HG02610 (cell line): ENCODE results near the gene HMGN4.

Experiments
- ATAC-seq: cut with Tn5 transposase; IDR thresholded peaks from one replicate; pipeline ENCODE4 v1.9.1; 2021; ENCODE audit warnings: mild to moderate bottlenecking, moderate library complexity; ENCODE audit not compliant: unreplicated experiment

The HMGN4 gene

GRCh38 chr6:26576929-26577719 is 39.0 kb downstream of the HMGN4 start:
- no peak for ATAC-seq

GRCh38 chr6:26577720-26578072 is 39.5 kb downstream of the HMGN4 start:
- ATAC-seq: no peak

GRCh38 chr6:26578279-26578678 is 40.1 kb downstream of the HMGN4 start:
- ATAC-seq: no peak

- no peak for ATAC-seq
These were observed 40.6 kb downstream of the HMGN4 start for GRCh38 chr6:26578741-26579140.

DNA sequence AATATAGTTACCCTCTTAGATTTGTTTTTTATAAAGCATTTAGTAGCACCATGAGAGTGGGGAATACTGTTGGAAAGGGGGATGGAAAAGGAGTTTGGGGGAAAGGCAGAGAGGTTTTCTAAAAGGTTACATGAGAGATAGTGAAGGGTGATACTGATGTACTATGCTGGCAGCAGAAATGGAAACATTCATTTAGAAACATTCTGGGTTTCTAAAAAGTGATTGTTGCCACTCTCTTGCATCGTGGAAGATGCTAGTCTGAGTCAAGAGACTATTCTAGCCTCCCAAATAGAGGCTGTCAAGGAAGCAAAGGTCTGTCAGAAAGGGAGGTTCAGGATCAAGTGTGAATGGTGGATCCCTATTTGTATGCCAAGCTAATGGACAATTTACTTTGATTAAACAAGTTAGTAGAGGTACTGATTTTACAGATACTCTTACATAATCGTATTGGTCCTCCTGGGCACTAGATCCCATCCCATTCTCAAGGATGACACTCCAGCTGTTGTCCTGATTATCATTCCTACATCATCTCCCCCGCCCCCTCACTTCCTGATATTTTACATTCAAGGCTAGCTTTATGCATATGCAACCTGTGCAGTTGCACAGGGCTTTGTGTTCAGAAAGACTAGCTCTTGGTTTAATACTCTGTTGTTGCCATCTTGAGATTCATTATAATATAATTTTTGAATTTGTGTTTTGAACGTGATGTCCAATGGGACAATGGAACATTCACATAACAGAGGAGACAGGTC is 43.2 kb downstream of the HMGN4 start:
- ATAC-seq: no peak

DNA sequence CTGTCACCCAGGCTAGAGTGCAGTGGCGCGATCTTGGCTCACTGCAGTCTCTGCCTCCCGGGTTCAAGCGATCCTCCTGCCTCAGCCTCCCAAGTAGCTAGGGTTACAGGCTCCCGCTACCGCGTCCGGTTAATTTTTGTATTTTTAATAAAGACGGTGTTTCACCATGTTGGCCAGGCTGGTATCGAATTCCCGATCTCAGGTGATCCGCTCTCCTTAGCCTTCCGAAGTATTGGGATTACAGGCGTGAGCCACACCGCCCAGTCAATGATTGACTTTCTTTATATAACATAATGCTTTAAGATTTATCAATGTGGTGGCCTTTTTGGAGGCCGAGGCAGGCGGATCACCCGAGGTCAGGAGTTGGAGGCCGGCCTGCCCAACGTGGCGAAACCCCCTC is 50.8 kb downstream of the HMGN4 start:
- ATAC-seq: no peak

DNA sequence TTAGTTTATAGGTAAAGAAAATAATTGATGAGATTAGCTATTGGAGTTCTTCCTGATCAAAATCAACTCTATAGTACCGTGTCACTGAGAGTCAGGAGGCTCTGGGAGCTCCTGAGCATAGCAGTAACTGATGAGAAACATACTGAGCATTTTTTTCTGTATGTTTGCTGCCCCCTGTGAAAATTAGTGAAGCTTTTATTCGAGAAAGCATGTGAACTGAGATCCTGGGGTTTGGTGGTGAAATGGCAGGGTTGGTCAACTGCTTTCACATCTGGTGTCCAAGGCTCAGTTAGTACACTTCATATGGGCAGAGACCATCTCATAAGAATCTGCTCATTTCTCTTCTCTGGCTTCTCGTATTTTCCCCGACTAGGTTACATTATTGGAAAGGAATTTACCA is 54.5 kb downstream of the HMGN4 start:
- no peak for ATAC-seq

- no peak for ATAC-seq
These were observed 55.3 kb downstream of the HMGN4 start for GRCh38 chr6:26593278-26594130.

- ATAC-seq: no peak
These were observed 55.9 kb downstream of the HMGN4 start for GRCh38 chr6:26594131-26594498.

- ATAC-seq: no peak
These were observed 56.8 kb downstream of the HMGN4 start for GRCh38 chr6:26594730-26595632.

DNA sequence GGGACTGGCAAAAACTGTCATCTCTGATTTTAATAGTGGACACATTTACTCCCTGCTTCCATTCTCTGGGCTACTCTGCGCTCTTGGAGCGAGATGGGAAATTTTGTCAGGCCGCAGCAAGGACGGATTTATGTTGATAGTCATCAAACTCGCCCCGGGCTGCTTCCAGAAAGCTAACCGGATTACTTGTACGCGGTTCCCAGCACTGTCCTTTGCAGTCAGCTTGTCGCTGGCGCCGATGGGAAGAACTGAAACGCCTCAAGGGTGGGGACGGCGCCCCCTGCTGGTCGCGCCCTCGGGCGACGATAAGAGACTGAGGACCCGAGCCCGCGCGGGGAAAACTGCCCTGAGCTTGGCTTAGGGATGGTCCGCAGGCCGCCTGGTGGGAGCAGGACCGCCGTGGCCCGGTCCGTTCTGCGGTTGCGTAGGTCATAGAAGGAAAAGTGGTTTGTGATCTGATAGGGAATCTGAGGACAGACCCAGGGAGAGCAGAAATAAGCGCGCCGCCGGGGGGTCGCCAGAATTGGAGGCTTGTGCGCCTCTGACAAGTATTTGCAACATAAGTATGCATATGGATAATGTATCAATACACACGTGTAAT is 57.6 kb downstream of the HMGN4 start:
- ATAC-seq: peak; percentile 60
